ENCODE measurements around the gene THPO. TPM values are rescaled to one million over a fixed set of nuclear protein-coding genes. Genes with fewer than 3 reads are reported as not detected.

Gene THPO
- total RNA-seq, 1 experiment from 2014 or later = not detected

DNA sequence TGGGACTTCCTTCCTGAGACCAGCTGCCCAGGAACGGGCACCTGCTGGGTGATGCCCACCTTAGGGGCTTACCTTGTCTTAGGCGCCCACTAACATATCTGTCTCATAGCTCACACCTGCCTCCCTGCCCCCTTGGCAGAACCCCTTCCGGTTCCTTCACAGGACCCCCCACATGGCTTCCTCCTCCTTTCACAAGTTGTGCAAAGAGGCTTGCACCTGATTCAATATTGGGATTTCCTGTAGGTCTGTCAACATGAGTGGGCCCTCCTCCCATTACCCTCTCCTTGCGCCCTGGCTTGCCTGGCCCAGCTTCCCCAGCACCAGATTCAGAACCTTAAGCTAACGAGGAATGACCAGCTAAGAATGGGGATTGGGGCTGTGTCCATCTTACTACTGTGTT lies 633 bp downstream of the THPO start:
- TF ChIP-seq CTCF (IDR thresholded peaks at IDR 0.05; ENCODE audit: unreplicated experiment) = no peak
- intact Hi-C loops (cut with micrococcal nuclease; ENCODE audit: unreplicated experiment) = loop anchor here (10.0 kb wide), 1 partner anchor 137 kb away; no protein-coding TSS in a partner anchor
- CTCF ChIA-PET = interaction anchor here (1.2 kb wide), 1 partner anchor 161 kb away, joined by 4 read pairs; no protein-coding TSS in a partner anchor
- BruUV-seq (replicated peaks) = no TSS peak
- no peak overlapping the region for H3K27ac Mint-ChIP-seq (ENCODE audit: unreplicated experiment)
- H3K36me3 Mint-ChIP-seq (ENCODE audit: insufficient read depth, unreplicated experiment) = no peaks in the 10 kb centered on the region
- H3K4me1 Mint-ChIP-seq (ENCODE audit: low read depth, unreplicated experiment) = no peaks in the 10 kb centered on the region
- DNase-seq = no peak
- no peak overlapping the region for H3K4me3 Mint-ChIP-seq (ENCODE audit: low read depth, unreplicated experiment)
- peaks cover 94% of the 10 kb centered on the region for H3K27me3 Mint-ChIP-seq (ENCODE audit: unreplicated experiment)
- H3K9me3 Mint-ChIP-seq (ENCODE audit: low read depth, unreplicated experiment) = no peaks in the 10 kb centered on the region

DNA sequence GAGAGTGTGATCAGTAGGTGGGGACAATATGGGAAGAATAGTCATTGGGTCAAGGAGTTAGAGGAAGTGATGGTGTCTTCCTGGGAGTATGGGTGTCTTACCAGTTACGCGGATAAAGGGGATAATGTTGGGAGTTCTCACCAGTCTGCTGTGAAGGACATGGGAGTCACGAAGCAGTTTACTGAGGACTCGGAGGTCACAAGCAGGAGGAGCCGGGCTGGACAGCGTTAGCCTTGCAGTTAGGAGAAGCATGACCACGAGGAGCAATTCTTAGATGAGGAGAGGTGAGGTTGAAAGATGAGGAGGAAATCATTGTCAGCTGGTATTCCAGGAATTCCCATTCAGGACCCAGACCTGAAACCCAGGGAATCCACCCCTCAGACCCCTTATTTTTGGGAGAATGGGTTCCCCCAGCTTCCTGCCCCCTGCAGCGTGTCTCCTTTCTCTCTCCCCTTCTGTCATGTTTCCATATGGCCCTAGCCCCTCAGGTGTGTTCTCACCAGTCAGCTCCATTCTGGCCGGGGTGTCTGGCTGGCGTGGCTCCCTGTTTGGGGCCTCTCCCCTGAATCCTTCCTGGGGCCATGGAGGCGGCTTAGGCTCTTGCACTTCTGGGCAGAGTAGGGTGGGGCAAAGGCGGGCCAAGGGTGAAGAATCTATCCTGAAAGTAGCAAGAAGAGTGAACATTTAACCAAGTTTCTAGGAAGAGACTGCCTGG lies 2.1 kb downstream of the THPO start:
- H3K9me3 Mint-ChIP-seq (ENCODE audit: low read depth, unreplicated experiment) = no peaks in the 10 kb centered on the region

GRCh38 chr3:184373422-184373821 lies 4.6 kb downstream of the THPO start:
- no peak for DNase-seq
- H3K9me3 Mint-ChIP-seq (ENCODE audit: low read depth, unreplicated experiment) = no peaks in the 10 kb centered on the region
- H3K4me3 Mint-ChIP-seq (ENCODE audit: low read depth, unreplicated experiment) = no peak overlapping the region
- no peak overlapping the region for H3K27ac Mint-ChIP-seq (ENCODE audit: unreplicated experiment)
- CTCF ChIA-PET = interaction anchor here (2.3 to 3.6 kb wide), 2 partner anchors 140 to 188 kb away, joined by 21 to 85 read pairs; partner anchors contain the start of gene EPHB3
- intact Hi-C loops (cut with micrococcal nuclease; ENCODE audit: unreplicated experiment) = loop anchor here (5.0 to 10.0 kb wide), 2 partner anchors 141 to 404 kb away; no protein-coding TSS in a partner anchor
- peaks cover 66% of the 10 kb centered on the region for H3K27me3 Mint-ChIP-seq (ENCODE audit: unreplicated experiment)
- H3K4me1 Mint-ChIP-seq (ENCODE audit: low read depth, unreplicated experiment) = peaks cover 7% of the 10 kb centered on the region
- no peak for TF ChIP-seq CTCF (IDR thresholded peaks at IDR 0.05; ENCODE audit: unreplicated experiment)
- H3K36me3 Mint-ChIP-seq (ENCODE audit: insufficient read depth, unreplicated experiment) = peaks cover 19% of the 10 kb centered on the region
- no TSS peak for BruUV-seq (replicated peaks)

More for the DNA sequence above, 2.1 kb downstream of the THPO start:
- Mint-ChIP-seq H3K27me3 (ENCODE audit: unreplicated experiment) (peaks cover 86% of the 10 kb centered on the region), H3K27ac (ENCODE audit: unreplicated experiment) (no peak overlapping the region), H3K36me3 (ENCODE audit: insufficient read depth, unreplicated experiment) (peaks cover 6% of the 10 kb centered on the region), H3K4me1 (ENCODE audit: low read depth, unreplicated experiment) (peaks cover 7% of the 10 kb centered on the region), H3K4me3 (ENCODE audit: low read depth, unreplicated experiment) (no peak overlapping the region)
- no peak for TF ChIP-seq CTCF (IDR thresholded peaks at IDR 0.05; ENCODE audit: unreplicated experiment)
- no peak for DNase-seq
- CTCF ChIA-PET = interaction anchor here (0.6 to 1.7 kb wide), 5 partner anchors 9 to 1040 kb away, joined by 3 to 7 read pairs (median 4); no protein-coding TSS in a partner anchor
- intact Hi-C loops (cut with micrococcal nuclease; ENCODE audit: unreplicated experiment) = loop anchor here (10.0 kb wide), 1 partner anchor 139 kb away; no protein-coding TSS in a partner anchor
- BruUV-seq (replicated peaks) = no TSS peak

DNA sequence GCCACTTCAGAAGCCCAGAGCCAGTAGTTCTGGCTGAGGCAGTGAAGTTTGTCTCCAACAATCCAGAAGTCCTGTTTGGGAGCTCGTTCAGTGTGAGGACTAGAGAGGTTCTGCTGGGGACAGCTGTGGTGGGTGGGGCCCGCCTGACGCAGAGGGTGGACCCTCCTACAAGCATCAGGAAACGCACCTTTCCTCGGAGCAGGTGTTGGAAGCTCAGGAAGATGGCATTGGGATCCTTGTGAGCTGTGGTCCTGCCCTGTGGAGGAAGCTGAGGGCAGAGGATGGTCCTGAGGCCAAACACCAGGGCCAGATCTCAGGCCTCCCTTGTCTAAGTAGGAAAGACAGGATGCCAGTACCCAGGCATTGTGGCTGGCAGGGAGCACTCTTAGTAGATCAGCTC lies 5.1 kb downstream of the THPO start:
- no peak for TF ChIP-seq CTCF (IDR thresholded peaks at IDR 0.05; ENCODE audit: unreplicated experiment)
- Mint-ChIP-seq H3K9me3 (ENCODE audit: low read depth, unreplicated experiment) (no peaks in the 10 kb centered on the region), H3K36me3 (ENCODE audit: insufficient read depth, unreplicated experiment) (peaks cover 24% of the 10 kb centered on the region), H3K27me3 (ENCODE audit: unreplicated experiment) (peaks cover 61% of the 10 kb centered on the region), H3K4me1 (ENCODE audit: low read depth, unreplicated experiment) (peaks cover 7% of the 10 kb centered on the region), H3K4me3 (ENCODE audit: low read depth, unreplicated experiment) (no peak overlapping the region), H3K27ac (ENCODE audit: unreplicated experiment) (no peak overlapping the region)
- BruUV-seq (replicated peaks) = no TSS peak
- intact Hi-C loops (cut with micrococcal nuclease; ENCODE audit: unreplicated experiment) = loop anchor here (5.0 to 10.0 kb wide), 2 partner anchors 142 to 404 kb away; no protein-coding TSS in a partner anchor
- CTCF ChIA-PET = interaction anchor here (2.3 to 3.6 kb wide), 2 partner anchors 141 to 188 kb away, joined by 21 to 85 read pairs; partner anchors contain the start of gene EPHB3
- DNase-seq = no peak

Data from Calu3 (cell line).